ENCODE measurements around the gene CCDC182. TPM values are rescaled to one million over a fixed set of nuclear protein-coding genes. Genes with fewer than 3 reads are reported as not detected.
A peak's percentile ranks its signal among the peaks of the same experiment; 100 is the strongest.

CCDC182 gene
- total RNA-seq, 5 donors from 2014 or later (not counting 1 experiment from before 2014, with no cell fraction given) = not detected

DNA sequence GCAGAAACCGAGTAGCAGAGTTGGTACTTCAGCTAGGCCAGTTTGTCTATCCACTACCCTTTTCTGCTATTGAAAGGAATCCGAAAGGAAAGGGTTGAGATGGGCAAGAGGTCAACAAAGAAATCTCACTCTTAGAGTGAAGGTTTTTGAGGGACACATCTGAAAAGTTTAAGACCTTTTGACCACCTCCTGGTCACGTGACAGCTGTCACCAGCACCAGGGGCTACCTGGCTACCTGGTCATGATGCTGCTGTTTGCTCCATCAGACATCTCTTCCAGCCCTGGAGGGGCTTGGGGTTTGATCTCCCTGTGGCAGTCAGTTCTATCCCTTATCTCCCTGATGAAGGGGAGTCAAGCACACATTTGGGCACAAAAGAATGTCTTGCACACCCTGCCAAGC, 7.6 kb downstream of the CCDC182 start:
- CTCF ChIA-PET = no interaction called here
- Mint-ChIP-seq H3K9me3 (no peaks in the 10 kb centered on the region), H3K27me3 (peaks cover 0 to 7% of the 10 kb centered on the region in 2 donors), H3K4me3 (no peak overlapping the region), H3K27ac (no peak overlapping the region), H3K4me1 (peaks cover 0 to 5% (median 3%) of the 10 kb centered on the region in 3 donors), H3K36me3 (no peaks in the 10 kb centered on the region)
- Histone ChIP-seq H3K4me3 (ENCODE audit: control insufficient read depth in 1 of 2, extremely low read depth in 1 of 2, low read length in 1 of 2) (no peak overlapping the region), H3K4me1 (ENCODE audit: control insufficient read depth in 1 of 2, extremely low read depth in 1 of 2, insufficient read depth in 2 of 2, low read length in 2 of 2) (peaks cover 0 to 6% of the 10 kb centered on the region in 2 experiments), H3K9me3 (no peaks in the 10 kb centered on the region), H3K36me3 (ENCODE audit: control insufficient read depth in 2 of 2, extremely low read depth in 1 of 2, insufficient read depth in 1 of 2, low read length in 1 of 2) (no peaks in the 10 kb centered on the region), H3K27ac (ENCODE audit: low read length) (no peak overlapping the region), H3K27me3 (replicated peaks in 1 of 2; ENCODE audit: control insufficient read depth in 2 of 2, extremely low read depth in 1 of 2, insufficient read depth in 2 of 2, low read length in 1 of 2) (peaks cover 0 to 14% of the 10 kb centered on the region in 2 experiments)
- WGBS (ENCODE audit: insufficient coverage) = no CpG with 5 or more reads among the region's 3 CpGs
- DNase-seq (no peak), ATAC-seq (replicated peaks in 1 of 4) (no peak)
- POLR2A ChIA-PET = no interaction called here

DNA sequence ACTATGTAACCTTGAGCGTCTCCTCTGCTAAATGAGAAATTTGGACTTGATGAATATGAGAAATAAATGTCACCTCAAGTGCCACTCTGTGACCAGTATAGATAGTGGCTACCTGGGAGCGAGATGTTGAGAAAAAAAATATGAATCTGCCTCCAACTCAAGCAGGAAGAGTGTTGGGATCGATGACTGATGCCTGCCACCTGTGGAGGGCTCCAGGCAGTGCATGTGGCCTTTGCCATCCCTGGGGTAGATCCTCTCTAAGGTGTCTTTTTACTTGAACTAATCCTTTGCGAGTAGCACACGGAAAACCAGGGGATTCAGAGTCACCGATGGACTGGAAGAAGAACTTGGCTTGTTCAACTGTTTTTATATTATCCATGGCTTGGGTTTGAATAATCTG, 9.4 kb downstream of the CCDC182 start:
- H3K27ac Mint-ChIP-seq = no peak overlapping the region
- H3K27me3 Mint-ChIP-seq = peaks cover 0 to 4% of the 10 kb centered on the region in 2 donors
- CTCF ChIA-PET = no interaction called here
- no peaks in the 10 kb centered on the region for H3K9me3 Mint-ChIP-seq
- H3K4me1 ChIP-seq (ENCODE audit: control insufficient read depth in 1 of 2, extremely low read depth in 1 of 2, insufficient read depth in 2 of 2, low read length in 2 of 2) = peaks cover 0 to 6% of the 10 kb centered on the region in 2 experiments
- no peak overlapping the region for H3K27ac ChIP-seq (ENCODE audit: low read length)
- peaks cover 0 to 4% of the 10 kb centered on the region in 2 experiments for H3K27me3 ChIP-seq (replicated peaks in 1 of 2; ENCODE audit: control insufficient read depth in 2 of 2, extremely low read depth in 1 of 2, insufficient read depth in 2 of 2, low read length in 1 of 2)
- no peak overlapping the region for H3K4me3 ChIP-seq (ENCODE audit: control insufficient read depth in 1 of 2, extremely low read depth in 1 of 2, low read length in 1 of 2)
- H3K36me3 Mint-ChIP-seq = no peaks in the 10 kb centered on the region
- H3K9me3 ChIP-seq = no peaks in the 10 kb centered on the region
- H3K4me3 Mint-ChIP-seq = no peak overlapping the region
- POLR2A ChIA-PET = no interaction called here
- ATAC-seq (replicated peaks in 1 of 4) (no peak), DNase-seq (peak in 1 of 35 experiments; percentile 16)
- H3K4me1 Mint-ChIP-seq = peaks cover 0 to 5% (median 3%) of the 10 kb centered on the region in 3 donors
- H3K36me3 ChIP-seq (ENCODE audit: control insufficient read depth in 2 of 2, extremely low read depth in 1 of 2, insufficient read depth in 1 of 2, low read length in 1 of 2) = no peaks in the 10 kb centered on the region
- 55% methylated on average over 2 of the region's 6 CpGs for WGBS (ENCODE audit: insufficient coverage)

DNA sequence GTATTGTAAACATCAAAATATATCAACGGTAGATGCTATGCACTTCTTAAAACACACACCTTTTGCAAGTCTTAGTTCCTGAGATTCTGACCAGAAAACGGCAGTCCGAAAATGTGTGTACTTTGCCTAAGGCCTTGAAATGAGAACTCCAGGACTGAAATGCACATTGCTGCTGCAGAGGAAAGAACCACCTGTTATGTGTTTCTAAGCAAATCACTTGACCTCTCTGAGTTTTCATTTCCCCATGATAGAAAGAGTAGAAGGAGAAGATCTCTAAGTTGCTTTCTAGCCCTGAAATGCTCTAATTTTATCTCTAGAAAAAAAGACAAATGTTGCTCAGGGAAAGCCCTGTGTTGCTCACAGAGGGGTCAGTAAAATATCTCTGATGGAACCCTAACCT, 9.9 kb downstream of the CCDC182 start:
- Mint-ChIP-seq H3K4me3 (no peak overlapping the region), H3K36me3 (no peaks in the 10 kb centered on the region), H3K27ac (no peak overlapping the region), H3K27me3 (peaks cover 0 to 4% of the 10 kb centered on the region in 2 donors), H3K9me3 (no peaks in the 10 kb centered on the region), H3K4me1 (peaks cover 0 to 5% (median 3%) of the 10 kb centered on the region in 3 donors)
- no peak overlapping the region for H3K27ac ChIP-seq (ENCODE audit: low read length)
- CTCF ChIA-PET = no interaction called here
- POLR2A ChIA-PET = no interaction called here
- H3K36me3 ChIP-seq (ENCODE audit: control insufficient read depth in 2 of 2, extremely low read depth in 1 of 2, insufficient read depth in 1 of 2, low read length in 1 of 2) = no peaks in the 10 kb centered on the region
- WGBS (ENCODE audit: insufficient coverage) = no CpG with 5 or more reads among the region's 3 CpGs
- peaks cover 0 to 6% of the 10 kb centered on the region in 2 experiments for H3K4me1 ChIP-seq (ENCODE audit: control insufficient read depth in 1 of 2, extremely low read depth in 1 of 2, insufficient read depth in 2 of 2, low read length in 2 of 2)
- peaks cover 0 to 2% of the 10 kb centered on the region in 2 experiments for H3K27me3 ChIP-seq (replicated peaks in 1 of 2; ENCODE audit: control insufficient read depth in 2 of 2, extremely low read depth in 1 of 2, insufficient read depth in 2 of 2, low read length in 1 of 2)
- no peak overlapping the region for H3K4me3 ChIP-seq (ENCODE audit: control insufficient read depth in 1 of 2, extremely low read depth in 1 of 2, low read length in 1 of 2)
- H3K9me3 ChIP-seq = no peaks in the 10 kb centered on the region
- DNase-seq = no peak
- no peak for ATAC-seq (replicated peaks in 1 of 4)

DNA sequence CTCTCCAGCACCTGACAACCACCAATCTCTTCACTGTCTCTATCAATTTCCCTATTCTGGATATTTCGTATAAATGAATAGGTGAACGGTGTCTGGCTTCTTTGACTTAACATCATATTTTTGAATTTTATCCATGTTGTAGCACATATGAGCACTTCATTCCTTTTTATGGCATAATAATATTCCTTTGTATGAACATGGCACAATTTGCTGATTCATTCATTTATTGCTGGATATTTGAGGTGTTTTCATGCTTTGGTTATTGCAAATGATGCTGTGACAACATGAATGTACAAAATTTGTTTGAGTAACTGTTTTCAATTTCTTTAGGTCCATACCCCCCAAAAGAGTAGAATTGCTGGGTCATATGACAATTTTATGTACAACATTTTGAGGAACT, 12.0 kb downstream of the CCDC182 start:
- ATAC-seq (replicated peaks in 1 of 4) (no peak), DNase-seq (no peak)
- no CpG with 5 or more reads among the region's 2 CpGs for WGBS (ENCODE audit: insufficient coverage)
- Histone ChIP-seq H3K4me1 (ENCODE audit: control insufficient read depth in 1 of 2, extremely low read depth in 1 of 2, insufficient read depth in 2 of 2, low read length in 2 of 2) (no peaks in the 10 kb centered on the region), H3K27ac (ENCODE audit: low read length) (no peak overlapping the region), H3K4me3 (ENCODE audit: control insufficient read depth in 1 of 2, extremely low read depth in 1 of 2, low read length in 1 of 2) (no peak overlapping the region), H3K9me3 (no peaks in the 10 kb centered on the region), H3K36me3 (ENCODE audit: control insufficient read depth in 2 of 2, extremely low read depth in 1 of 2, insufficient read depth in 1 of 2, low read length in 1 of 2) (no peaks in the 10 kb centered on the region), H3K27me3 (replicated peaks in 1 of 2; ENCODE audit: control insufficient read depth in 2 of 2, extremely low read depth in 1 of 2, insufficient read depth in 2 of 2, low read length in 1 of 2) (no peaks in the 10 kb centered on the region)
- H3K36me3 Mint-ChIP-seq = no peaks in the 10 kb centered on the region
- no peak overlapping the region for H3K27ac Mint-ChIP-seq
- CTCF ChIA-PET = interaction anchor here in 1 of 2 donors (0.7 kb wide), 1 partner anchor 8 kb away, joined by 8 read pairs; no protein-coding TSS in a partner anchor
- H3K9me3 Mint-ChIP-seq = no peaks in the 10 kb centered on the region
- POLR2A ChIA-PET = no interaction called here
- H3K27me3 Mint-ChIP-seq = peaks cover 0 to 4% of the 10 kb centered on the region in 2 donors
- no peaks in the 10 kb centered on the region for H3K4me1 Mint-ChIP-seq
- H3K4me3 Mint-ChIP-seq = no peak overlapping the region

DNA sequence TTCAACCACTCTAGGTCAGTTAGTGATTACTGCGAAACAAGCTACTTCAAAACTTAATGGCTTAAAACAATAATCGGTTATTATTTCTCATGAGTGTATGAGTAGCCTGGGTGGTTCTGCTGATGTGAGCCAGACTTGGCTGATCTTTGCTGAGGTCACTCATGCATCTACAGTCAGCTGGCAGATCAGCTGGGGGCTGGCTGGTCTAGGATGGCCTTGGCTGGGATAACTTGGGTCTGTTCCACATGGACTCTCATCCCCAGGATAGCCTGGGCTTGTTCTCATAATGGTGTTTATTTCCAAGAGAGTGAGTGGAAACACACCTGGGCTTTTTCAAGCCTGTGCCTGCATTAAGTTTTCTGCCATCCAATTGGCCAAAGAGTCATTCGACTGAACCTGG, 13.0 kb downstream of the CCDC182 start:
- CTCF ChIA-PET = interaction anchor here (0.6 kb wide), 3 partner anchors 327 to 1609 kb away, joined by 3 to 7 read pairs (median 5); no protein-coding TSS in a partner anchor
- POLR2A ChIA-PET = interaction anchor here in 1 of 2 donors (0.6 kb wide), 1 partner anchor 127 kb away, joined by 7 read pairs; no protein-coding TSS in a partner anchor
- DNase-seq (no peak), ATAC-seq (replicated peaks in 1 of 4) (no peak)
- no peaks in the 10 kb centered on the region for H3K9me3 ChIP-seq
- no peaks in the 10 kb centered on the region for H3K27me3 ChIP-seq (replicated peaks in 1 of 2; ENCODE audit: control insufficient read depth in 2 of 2, extremely low read depth in 1 of 2, insufficient read depth in 2 of 2, low read length in 1 of 2)
- H3K27ac Mint-ChIP-seq = no peak overlapping the region
- no peaks in the 10 kb centered on the region for H3K36me3 ChIP-seq (ENCODE audit: control insufficient read depth in 2 of 2, extremely low read depth in 1 of 2, insufficient read depth in 1 of 2, low read length in 1 of 2)
- H3K4me1 ChIP-seq (ENCODE audit: control insufficient read depth in 1 of 2, extremely low read depth in 1 of 2, insufficient read depth in 2 of 2, low read length in 2 of 2) = no peaks in the 10 kb centered on the region
- H3K27ac ChIP-seq (ENCODE audit: low read length) = no peak overlapping the region
- H3K36me3 Mint-ChIP-seq = no peaks in the 10 kb centered on the region
- no peak overlapping the region for H3K4me3 ChIP-seq (ENCODE audit: control insufficient read depth in 1 of 2, extremely low read depth in 1 of 2, low read length in 1 of 2)
- no peak overlapping the region for H3K4me3 Mint-ChIP-seq
- peaks cover 0 to 4% of the 10 kb centered on the region in 2 donors for H3K27me3 Mint-ChIP-seq
- no peaks in the 10 kb centered on the region for H3K4me1 Mint-ChIP-seq
- no peaks in the 10 kb centered on the region for H3K9me3 Mint-ChIP-seq
- WGBS (ENCODE audit: insufficient coverage) = no CpG with 5 or more reads among the region's 3 CpGs

DNA sequence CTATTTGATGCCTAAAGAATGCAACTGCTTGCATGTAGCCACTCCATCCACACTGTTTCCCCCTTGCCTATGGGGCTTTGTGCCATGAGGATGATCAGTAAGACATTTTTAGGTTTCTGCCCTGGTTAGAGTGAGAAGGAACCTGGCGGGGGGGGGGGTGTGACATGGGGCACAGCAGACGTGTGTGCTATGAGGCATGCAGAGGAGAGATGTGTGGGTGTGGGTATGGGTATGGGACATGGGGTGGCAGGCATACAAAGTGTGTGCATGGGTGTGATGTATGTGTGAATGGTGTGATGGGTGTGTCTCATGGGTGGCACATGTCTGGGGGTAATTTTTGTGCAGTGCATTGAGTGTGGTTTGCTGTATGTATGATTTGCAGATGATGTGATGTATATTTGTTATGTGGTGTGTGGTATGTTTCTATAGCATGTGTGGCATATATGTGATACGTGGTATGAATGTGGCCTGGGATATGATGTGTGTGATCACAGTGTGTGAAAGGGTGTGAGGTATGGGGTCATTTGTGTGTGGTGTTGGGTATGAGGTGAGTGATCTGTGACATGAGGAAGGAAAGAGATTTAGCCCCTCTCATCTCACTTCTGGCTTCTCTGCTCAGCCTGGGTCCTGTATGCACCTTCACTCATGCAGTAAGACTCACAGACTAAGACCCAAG, 14.9 kb downstream of the CCDC182 start:
- 69% methylated on average over 3 of the region's 3 CpGs for WGBS (ENCODE audit: insufficient coverage)
- no peaks in the 10 kb centered on the region for H3K9me3 ChIP-seq
- Mint-ChIP-seq H3K9me3 (no peaks in the 10 kb centered on the region), H3K27ac (no peak overlapping the region), H3K4me1 (no peaks in the 10 kb centered on the region), H3K27me3 (peaks cover 0 to 4% of the 10 kb centered on the region in 2 donors), H3K4me3 (no peak overlapping the region), H3K36me3 (no peaks in the 10 kb centered on the region)
- H3K27ac ChIP-seq (ENCODE audit: low read length) = no peak overlapping the region
- no peaks in the 10 kb centered on the region for H3K27me3 ChIP-seq (replicated peaks in 1 of 2; ENCODE audit: control insufficient read depth in 2 of 2, extremely low read depth in 1 of 2, insufficient read depth in 2 of 2, low read length in 1 of 2)
- DNase-seq = no peak
- H3K4me1 ChIP-seq (ENCODE audit: control insufficient read depth in 1 of 2, extremely low read depth in 1 of 2, insufficient read depth in 2 of 2, low read length in 2 of 2) = no peaks in the 10 kb centered on the region
- H3K36me3 ChIP-seq (ENCODE audit: control insufficient read depth in 2 of 2, extremely low read depth in 1 of 2, insufficient read depth in 1 of 2, low read length in 1 of 2) = no peaks in the 10 kb centered on the region
- no peak overlapping the region for H3K4me3 ChIP-seq (ENCODE audit: control insufficient read depth in 1 of 2, extremely low read depth in 1 of 2, low read length in 1 of 2)
- no peak for ATAC-seq (replicated peaks in 1 of 4)
- POLR2A ChIA-PET = no interaction called here
- CTCF ChIA-PET = no interaction called here

Measured in T-cell (primary cell).